Vagina (tissue), 2 donors: Measurements from ENCODE around the gene CLDN11. TPM values are rescaled to one million over a fixed set of nuclear protein-coding genes. Genes with fewer than 3 reads are reported as not detected.

Source experiments
- DNase-seq, 2 donors: peaks; one replicate each; pipeline ENCODE4 v3.0.0-alpha.2; 2017; ENCODE audit errors: extremely low spot score in 2 of 2
- H3K27ac ChIP-seq: fragments of 200-600 bp; sonication (generic); one replicate; pipeline ENCODE4 v1.5.1; 2019
- H3K27me3 ChIP-seq: fragments of 200-600 bp; sonication (generic); one replicate; pipeline ENCODE4 v1.5.1; 2019
- H3K36me3 ChIP-seq, 2 donors: fragments of 200-600 bp; sonication (generic); one replicate each; pipeline ENCODE4 v1.5.1; 2017 to 2019
- H3K4me1 ChIP-seq: fragments of 200-600 bp; sonication (generic); one replicate; pipeline ENCODE4 v1.5.1; 2019
- H3K4me3 ChIP-seq, 2 donors: fragments of 200-600 bp; sonication (generic); 1 replicate in 1 of 2; 2 replicates in 1 of 2; pipeline ENCODE4 v1.5.1; 2016 to 2019
- H3K9me3 ChIP-seq: fragments of 200-600 bp; sonication (generic); one replicate; pipeline ENCODE4 v1.5.1; 2019
- POLR2A ChIP-seq, 2 donors: fragments of 450-650 bp; IDR thresholded peaks; one replicate each; pipeline ENCODE4 v1.6.1; 2017; ENCODE audit warnings: antibody characterized with exemption in 2 of 2, mild to moderate bottlenecking in 2 of 2, moderate library complexity in 2 of 2
- POLR2AphosphoS5 ChIP-seq, 2 donors: sonication (generic); formaldehyde crosslinking; IDR thresholded peaks; one replicate each; pipeline ENCODE4 v1.9.0; 2017; ENCODE audit warnings: antibody characterized with exemption in 2 of 2, mild to moderate bottlenecking in 2 of 2, low read depth in 1 of 2; ENCODE audit not compliant: insufficient read depth in 1 of 2
- intact Hi-C: fragments of 100-400 bp; cut with DNase I; formaldehyde crosslinking; loops from one replicate; pipeline ENCODE4 v1.15.1; 2023
- total RNA-seq: library from RNA; depleted of rRNA; stranded (reverse); fragments of >200 nt; gene quantifications from one replicate; pipeline ENCODE4 v1.2.3, GENCODE V29; 2016
- TF ChIP-seq, protein P1 (sequence below), 3 experiments: fragments of 450-650 bp in 2 of 3; fragments of 200-600 bp in 1 of 3; sonication (generic) in 1 of 3; IDR thresholded peaks; one replicate each; pipeline ENCODE4 v1.5.1; 2017 to 2019; ENCODE audit warnings: antibody characterized with exemption in 3 of 3, mild to moderate bottlenecking in 2 of 3, moderate library complexity in 2 of 3

Gene CLDN11
- total RNA-seq, 1 donor from 2014 or later, result 136 TPM

DNA sequence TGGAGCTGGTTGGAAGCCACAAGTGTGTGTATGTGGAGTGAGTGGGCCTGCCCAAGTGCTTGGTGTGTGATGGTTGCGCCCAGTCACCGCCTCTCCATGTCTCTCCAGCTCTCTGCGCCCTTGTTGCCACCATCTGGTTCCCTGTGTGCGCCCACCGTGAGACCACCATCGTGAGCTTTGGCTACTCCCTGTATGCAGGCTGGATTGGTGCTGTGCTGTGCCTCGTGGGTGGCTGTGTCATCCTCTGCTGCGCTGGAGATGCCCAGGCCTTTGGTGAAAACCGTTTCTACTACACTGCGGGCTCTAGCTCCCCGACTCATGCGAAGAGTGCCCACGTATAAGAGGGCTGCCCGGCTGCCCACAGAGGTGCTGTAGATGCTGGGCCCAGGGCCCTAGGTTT lies 13.7 kb downstream of the CLDN11 start:
- H3K4me3 ChIP-seq, result no peak overlapping the region
- DNase-seq, result no peak
- H3K27me3 ChIP-seq, result no peaks in the 10 kb centered on the region
- H3K9me3 ChIP-seq, result no peaks in the 10 kb centered on the region
- H3K36me3 ChIP-seq, result peaks cover 0 to 7% of the 10 kb centered on the region in 2 donors
- H3K4me1 ChIP-seq, result no peaks in the 10 kb centered on the region
- intact Hi-C loops, result no loop called here
- no peak overlapping the region for H3K27ac ChIP-seq
- TF ChIP-seq, protein P1, sequence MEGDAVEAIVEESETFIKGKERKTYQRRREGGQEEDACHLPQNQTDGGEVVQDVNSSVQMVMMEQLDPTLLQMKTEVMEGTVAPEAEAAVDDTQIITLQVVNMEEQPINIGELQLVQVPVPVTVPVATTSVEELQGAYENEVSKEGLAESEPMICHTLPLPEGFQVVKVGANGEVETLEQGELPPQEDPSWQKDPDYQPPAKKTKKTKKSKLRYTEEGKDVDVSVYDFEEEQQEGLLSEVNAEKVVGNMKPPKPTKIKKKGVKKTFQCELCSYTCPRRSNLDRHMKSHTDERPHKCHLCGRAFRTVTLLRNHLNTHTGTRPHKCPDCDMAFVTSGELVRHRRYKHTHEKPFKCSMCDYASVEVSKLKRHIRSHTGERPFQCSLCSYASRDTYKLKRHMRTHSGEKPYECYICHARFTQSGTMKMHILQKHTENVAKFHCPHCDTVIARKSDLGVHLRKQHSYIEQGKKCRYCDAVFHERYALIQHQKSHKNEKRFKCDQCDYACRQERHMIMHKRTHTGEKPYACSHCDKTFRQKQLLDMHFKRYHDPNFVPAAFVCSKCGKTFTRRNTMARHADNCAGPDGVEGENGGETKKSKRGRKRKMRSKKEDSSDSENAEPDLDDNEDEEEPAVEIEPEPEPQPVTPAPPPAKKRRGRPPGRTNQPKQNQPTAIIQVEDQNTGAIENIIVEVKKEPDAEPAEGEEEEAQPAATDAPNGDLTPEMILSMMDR (IDR thresholded peaks at IDR 0.05), result no peak
- no peak for TF ChIP-seq POLR2A (IDR thresholded peaks at IDR 0.05)
- no peak for TF ChIP-seq POLR2AphosphoS5 (IDR thresholded peaks at IDR 0.05; ENCODE audit: insufficient read depth in 1 of 2, low read depth in 1 of 2)

DNA sequence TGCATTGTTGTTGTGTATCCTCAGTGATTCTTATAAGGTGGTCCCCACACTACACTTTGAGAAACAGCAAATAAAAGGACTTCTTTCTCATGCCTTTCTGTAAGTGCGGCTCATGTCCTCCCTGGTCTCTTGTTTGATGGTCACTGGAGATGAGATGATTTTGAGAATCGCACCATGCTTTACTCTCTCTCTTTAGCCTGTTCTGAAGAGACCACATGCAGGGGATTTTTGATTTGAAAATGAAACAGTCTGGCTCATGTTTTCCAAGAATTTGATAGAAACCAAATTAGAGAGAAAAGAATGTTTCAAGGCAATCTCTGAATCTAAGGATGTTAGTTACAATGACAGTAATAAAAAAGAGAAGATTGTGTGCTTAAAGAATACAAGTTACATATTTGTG lies 18.0 kb downstream of the CLDN11 start:
- no peaks in the 10 kb centered on the region for H3K27me3 ChIP-seq
- TF ChIP-seq, protein P1 (IDR thresholded peaks at IDR 0.05), result no peak
- no peak for TF ChIP-seq POLR2AphosphoS5 (IDR thresholded peaks at IDR 0.05; ENCODE audit: insufficient read depth in 1 of 2, low read depth in 1 of 2)
- TF ChIP-seq POLR2A (IDR thresholded peaks at IDR 0.05), result no peak
- H3K27ac ChIP-seq, result no peak overlapping the region
- intact Hi-C loops, result no loop called here
- no peak for DNase-seq
- H3K4me1 ChIP-seq, result no peaks in the 10 kb centered on the region
- H3K4me3 ChIP-seq, result no peak overlapping the region
- no peaks in the 10 kb centered on the region for H3K9me3 ChIP-seq
- peaks cover 0 to 7% of the 10 kb centered on the region in 2 donors for H3K36me3 ChIP-seq

DNA sequence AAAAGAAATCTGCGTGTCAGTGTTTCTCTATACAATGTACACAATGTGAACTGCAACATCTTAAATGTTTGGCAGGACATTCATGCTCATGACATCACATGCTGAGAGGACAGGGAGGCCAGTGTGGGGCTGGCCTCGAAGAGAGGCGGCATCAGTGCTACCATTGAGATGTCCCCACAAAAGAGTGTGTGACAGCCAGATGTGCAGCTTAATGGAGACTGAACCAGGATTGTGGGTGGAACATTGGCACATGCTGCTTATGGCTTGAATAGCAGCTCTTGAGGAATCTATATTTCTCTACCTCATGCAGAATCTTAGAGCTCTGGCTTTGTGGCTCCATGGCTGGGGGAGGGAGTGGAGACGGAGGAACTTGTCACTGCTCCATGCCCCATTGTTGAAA lies 18.5 kb downstream of the CLDN11 start:
- H3K9me3 ChIP-seq, result no peaks in the 10 kb centered on the region
- H3K4me1 ChIP-seq, result no peaks in the 10 kb centered on the region
- H3K36me3 ChIP-seq, result peaks cover 0 to 7% of the 10 kb centered on the region in 2 donors
- no peak for DNase-seq
- intact Hi-C loops, result no loop called here
- no peak overlapping the region for H3K4me3 ChIP-seq
- H3K27me3 ChIP-seq, result no peaks in the 10 kb centered on the region
- H3K27ac ChIP-seq, result no peak overlapping the region
- TF ChIP-seq, protein P1 (IDR thresholded peaks at IDR 0.05), result no peak
- no peak for TF ChIP-seq POLR2AphosphoS5 (IDR thresholded peaks at IDR 0.05; ENCODE audit: insufficient read depth in 1 of 2, low read depth in 1 of 2)
- no peak for TF ChIP-seq POLR2A (IDR thresholded peaks at IDR 0.05)

DNA sequence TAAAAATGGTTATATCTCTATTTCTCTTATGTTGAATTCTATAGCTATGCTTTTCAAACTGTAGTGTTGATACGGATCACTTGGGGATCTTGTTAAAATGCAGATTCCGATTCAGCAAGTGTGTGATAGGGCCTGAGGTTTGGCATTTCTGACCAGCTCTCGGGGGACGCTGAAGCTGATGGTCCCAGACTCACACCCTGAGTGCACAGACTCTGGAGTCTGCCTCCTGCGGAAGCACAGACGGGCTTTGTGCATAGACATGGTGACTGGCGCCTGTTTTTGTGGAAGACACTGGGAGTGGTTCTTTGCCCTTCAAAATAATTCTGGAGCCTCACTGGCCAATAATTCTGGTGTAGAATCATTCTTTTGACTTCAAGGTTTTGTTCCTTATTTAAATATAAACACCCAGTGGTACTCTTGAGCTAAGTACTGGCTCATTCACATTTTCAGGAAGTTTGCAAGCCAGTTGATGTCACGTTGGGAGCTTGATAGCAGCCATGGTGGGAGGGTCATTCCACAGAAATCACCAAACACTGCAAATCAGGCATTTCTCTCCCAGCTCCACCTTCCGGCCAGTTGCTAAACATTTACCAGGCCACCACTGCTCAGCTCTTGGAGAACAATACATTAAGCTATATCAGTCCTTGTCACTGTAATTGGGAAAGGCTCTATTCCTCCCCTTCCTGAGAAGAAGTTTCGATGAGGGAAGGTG lies 19.2 kb downstream of the CLDN11 start:
- no peaks in the 10 kb centered on the region for H3K27me3 ChIP-seq
- intact Hi-C loops, result no loop called here

DNA sequence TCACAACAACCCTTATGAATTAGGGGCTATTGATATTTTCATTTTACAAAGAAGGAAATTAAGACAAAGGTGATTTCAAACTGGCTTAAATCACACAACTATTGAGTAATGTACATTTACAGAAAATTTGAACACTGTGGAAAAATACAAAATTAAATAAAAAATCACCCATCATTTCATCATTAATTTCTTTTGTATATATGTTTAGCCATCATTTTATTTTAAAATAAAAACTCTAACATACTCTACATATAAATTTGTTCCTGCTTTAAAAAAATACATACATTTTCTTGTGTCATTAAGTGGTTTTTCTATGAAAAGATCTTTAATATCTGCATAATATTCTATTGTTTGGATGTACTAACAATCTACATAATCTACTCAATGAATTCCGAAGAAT lies 20.2 kb downstream of the CLDN11 start:
- Histone ChIP-seq H3K9me3 (no peaks in the 10 kb centered on the region), H3K36me3 (peaks cover 0 to 7% of the 10 kb centered on the region in 2 donors), H3K27ac (no peak overlapping the region), H3K4me1 (no peaks in the 10 kb centered on the region), H3K27me3 (no peaks in the 10 kb centered on the region), H3K4me3 (no peak overlapping the region)
- TF ChIP-seq, protein P1 (IDR thresholded peaks at IDR 0.05), result no peak
- no peak for TF ChIP-seq POLR2AphosphoS5 (IDR thresholded peaks at IDR 0.05; ENCODE audit: insufficient read depth in 1 of 2, low read depth in 1 of 2)
- no peak for TF ChIP-seq POLR2A (IDR thresholded peaks at IDR 0.05)
- DNase-seq, result no peak
- intact Hi-C loops, result no loop called here

More for the DNA sequence above, 19.2 kb downstream of the CLDN11 start:
- Histone ChIP-seq H3K36me3 (peaks cover 0 to 7% of the 10 kb centered on the region in 2 donors), H3K27ac (no peak overlapping the region), H3K9me3 (no peaks in the 10 kb centered on the region), H3K4me3 (no peak overlapping the region), H3K4me1 (no peaks in the 10 kb centered on the region)
- no peak for TF ChIP-seq POLR2AphosphoS5 (IDR thresholded peaks at IDR 0.05; ENCODE audit: insufficient read depth in 1 of 2, low read depth in 1 of 2)
- no peak for TF ChIP-seq POLR2A (IDR thresholded peaks at IDR 0.05)
- TF ChIP-seq, protein P1 (IDR thresholded peaks at IDR 0.05), result no peak
- DNase-seq, result no peak
